ENCODE results near the gene MISP3.
"Not testable (repeated sequence)": the region's sequence is repeated elsewhere in the genome, so short reads cannot be mapped to it uniquely, and the experiment has no call there.

MISP3 gene

GRCh38 chr19:14072535-14073260 lies at the start of gene MISP3:
TSS of gene MISP3 (plus strand) at chr19:14072786. CDS start at chr19:14073310, 524 bp downstream.
- DNase-seq (ENCODE audit: low read depth, low spot score) = no peak

- no peak for DNase-seq (ENCODE audit: low read depth, low spot score)
Measured at GRCh38 chr19:14023404-14024235, 49.0 kb upstream of the MISP3 start.

- not testable (repeated sequence) for DNase-seq (ENCODE audit: low read depth, low spot score)
Measured at GRCh38 chr19:14026652-14027192, 45.9 kb upstream of the MISP3 start.

- DNase-seq (ENCODE audit: low read depth, low spot score) = no peak
Measured at GRCh38 chr19:14027856-14028450, 44.6 kb upstream of the MISP3 start, which contains the start of gene RLN3. TSS of gene RLN3 (plus strand) at chr19:14028148. CDS start at chr19:14028205, 57 bp downstream.

- no peak for DNase-seq (ENCODE audit: low read depth, low spot score)
Measured at GRCh38 chr19:14028901-14029300, 43.7 kb upstream of the MISP3 start.

GRCh38 chr19:14030997-14031718 lies 41.4 kb upstream of the MISP3 start:
- DNase-seq (ENCODE audit: low read depth, low spot score) = no peak

- DNase-seq (ENCODE audit: low read depth, low spot score) = no peak
Measured at GRCh38 chr19:14031719-14032480, 40.7 kb upstream of the MISP3 start, which contains the start of gene IL27RA. TSS of gene IL27RA (plus strand) at chr19:14031762. CDS start at chr19:14031873, 111 bp downstream.

GRCh38 chr19:14033946-14034345 lies 38.6 kb upstream of the MISP3 start:
- no peak for DNase-seq (ENCODE audit: low read depth, low spot score)

GRCh38 chr19:14035159-14035558 lies 37.4 kb upstream of the MISP3 start:
- DNase-seq (ENCODE audit: low read depth, low spot score) = not testable (repeated sequence)

- DNase-seq (ENCODE audit: low read depth, low spot score) = no peak
Measured at GRCh38 chr19:14035706-14036105, 36.9 kb upstream of the MISP3 start.

- no peak for DNase-seq (ENCODE audit: low read depth, low spot score)
Measured at GRCh38 chr19:14039181-14039580, 33.4 kb upstream of the MISP3 start.

GRCh38 chr19:14042659-14043608 lies 29.7 kb upstream of the MISP3 start:
- not testable (repeated sequence) for DNase-seq (ENCODE audit: low read depth, low spot score)

GRCh38 chr19:14047866-14048265 lies 24.7 kb upstream of the MISP3 start:
- DNase-seq (ENCODE audit: low read depth, low spot score) = not testable (repeated sequence)

GRCh38 chr19:14048443-14049153 lies 24.0 kb upstream of the MISP3 start:
- DNase-seq (ENCODE audit: low read depth, low spot score) = no peak

GRCh38 chr19:14050512-14050911 lies 22.1 kb upstream of the MISP3 start:
- DNase-seq (ENCODE audit: low read depth, low spot score) = no peak

- not testable (repeated sequence) for DNase-seq (ENCODE audit: low read depth, low spot score)
Measured at GRCh38 chr19:14050961-14051360, 21.6 kb upstream of the MISP3 start.

- no peak for DNase-seq (ENCODE audit: low read depth, low spot score)
Measured at GRCh38 chr19:14051980-14052379, 20.6 kb upstream of the MISP3 start.

- no peak for DNase-seq (ENCODE audit: low read depth, low spot score)
Measured at GRCh38 chr19:14052470-14052869, 20.1 kb upstream of the MISP3 start.

- DNase-seq (ENCODE audit: low read depth, low spot score) = no peak
Measured at GRCh38 chr19:14053032-14053431, 19.6 kb upstream of the MISP3 start.
